Peyer's patch (tissue), 4 donors: Measurements from ENCODE around the gene CLP1.

ENCODE experiments used
- POLR2A ChIP-seq, 2 donors: fragments of 450-650 bp; IDR thresholded peaks; one replicate each; pipeline ENCODE4 v1.5.1; 2017; ENCODE audit warnings: antibody characterized with exemption in 2 of 2, mild to moderate bottlenecking in 2 of 2, moderate library complexity in 2 of 2
- TF ChIP-seq, protein P1 (sequence below), 6 experiments: fragments of 450-650 bp in 4 of 6; fragments of 200-600 bp in 2 of 6; sonication (generic) in 1 of 6; IDR thresholded peaks; one replicate each; pipeline ENCODE4 v1.5.1; 2017 to 2019; ENCODE audit warnings: antibody characterized with exemption in 6 of 6, mild to moderate bottlenecking in 3 of 6, moderate library complexity in 1 of 6

DNA sequence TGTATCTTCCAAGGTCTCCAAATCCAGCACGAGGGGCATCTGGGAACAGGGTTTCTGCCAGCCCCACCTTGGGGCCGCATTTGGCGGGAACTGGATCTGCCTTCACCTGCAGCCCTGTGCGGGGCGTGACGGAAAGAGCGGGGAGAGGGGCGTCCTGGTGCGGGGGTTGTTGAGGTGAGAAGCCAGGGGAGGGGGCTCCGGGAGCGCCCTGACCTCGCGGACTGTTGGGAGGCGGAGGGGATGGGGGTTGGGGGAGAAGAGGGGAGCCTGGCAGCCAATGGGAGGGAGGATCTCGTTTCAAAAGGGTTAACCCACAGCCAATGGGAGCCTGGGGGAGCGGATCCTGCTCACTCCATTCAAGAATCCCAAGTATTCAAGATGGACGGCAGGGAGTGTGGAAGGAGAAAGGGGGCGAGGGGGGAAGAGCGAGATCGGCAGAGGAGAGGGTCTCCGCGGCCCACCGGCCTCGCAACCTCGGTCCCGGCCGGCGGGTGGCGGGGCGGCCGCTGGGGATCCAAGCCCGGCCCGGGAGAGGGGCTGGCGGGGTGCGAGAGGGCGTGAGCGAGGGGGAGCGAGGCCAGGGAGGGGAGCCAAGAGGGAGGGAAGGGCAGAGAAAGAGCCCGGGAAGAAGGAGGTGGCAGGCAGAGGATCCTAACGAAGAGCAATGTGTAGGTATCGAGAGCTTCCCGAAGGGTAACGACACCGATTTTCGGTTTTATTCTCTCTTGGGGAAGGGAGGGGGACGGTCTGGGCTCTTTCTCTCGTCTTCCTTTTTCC is 19.4 kb upstream of the CLP1 start:
- TF ChIP-seq, protein P1, sequence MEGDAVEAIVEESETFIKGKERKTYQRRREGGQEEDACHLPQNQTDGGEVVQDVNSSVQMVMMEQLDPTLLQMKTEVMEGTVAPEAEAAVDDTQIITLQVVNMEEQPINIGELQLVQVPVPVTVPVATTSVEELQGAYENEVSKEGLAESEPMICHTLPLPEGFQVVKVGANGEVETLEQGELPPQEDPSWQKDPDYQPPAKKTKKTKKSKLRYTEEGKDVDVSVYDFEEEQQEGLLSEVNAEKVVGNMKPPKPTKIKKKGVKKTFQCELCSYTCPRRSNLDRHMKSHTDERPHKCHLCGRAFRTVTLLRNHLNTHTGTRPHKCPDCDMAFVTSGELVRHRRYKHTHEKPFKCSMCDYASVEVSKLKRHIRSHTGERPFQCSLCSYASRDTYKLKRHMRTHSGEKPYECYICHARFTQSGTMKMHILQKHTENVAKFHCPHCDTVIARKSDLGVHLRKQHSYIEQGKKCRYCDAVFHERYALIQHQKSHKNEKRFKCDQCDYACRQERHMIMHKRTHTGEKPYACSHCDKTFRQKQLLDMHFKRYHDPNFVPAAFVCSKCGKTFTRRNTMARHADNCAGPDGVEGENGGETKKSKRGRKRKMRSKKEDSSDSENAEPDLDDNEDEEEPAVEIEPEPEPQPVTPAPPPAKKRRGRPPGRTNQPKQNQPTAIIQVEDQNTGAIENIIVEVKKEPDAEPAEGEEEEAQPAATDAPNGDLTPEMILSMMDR (IDR thresholded peaks at IDR 0.05), result no peak
- no peak for TF ChIP-seq POLR2A (IDR thresholded peaks at IDR 0.05)
